Measurements from ENCODE around the gene CLP1. TPM values are rescaled to one million over a fixed set of nuclear protein-coding genes. Genes with fewer than 3 reads are reported as not detected.
A peak's percentile ranks its signal among the peaks of the same experiment; 100 is the strongest.

The CLP1 gene
- total and polyA plus RNA-seq, 10 of the 15 experiments (the other 5 are each of a cell fraction or from before 2014, with no cell fraction given), result 19.9 to 45.7 (median 27.8) TPM

GRCh38 chr11:57709802-57710367 lies 52.3 kb downstream of the CLP1 start (continued):
- no peak for TF ChIP-seq POLR2AphosphoS5 (IDR thresholded peaks at IDR 0.05; ENCODE audit: low read length)
- TF ChIP-seq, protein P1, sequence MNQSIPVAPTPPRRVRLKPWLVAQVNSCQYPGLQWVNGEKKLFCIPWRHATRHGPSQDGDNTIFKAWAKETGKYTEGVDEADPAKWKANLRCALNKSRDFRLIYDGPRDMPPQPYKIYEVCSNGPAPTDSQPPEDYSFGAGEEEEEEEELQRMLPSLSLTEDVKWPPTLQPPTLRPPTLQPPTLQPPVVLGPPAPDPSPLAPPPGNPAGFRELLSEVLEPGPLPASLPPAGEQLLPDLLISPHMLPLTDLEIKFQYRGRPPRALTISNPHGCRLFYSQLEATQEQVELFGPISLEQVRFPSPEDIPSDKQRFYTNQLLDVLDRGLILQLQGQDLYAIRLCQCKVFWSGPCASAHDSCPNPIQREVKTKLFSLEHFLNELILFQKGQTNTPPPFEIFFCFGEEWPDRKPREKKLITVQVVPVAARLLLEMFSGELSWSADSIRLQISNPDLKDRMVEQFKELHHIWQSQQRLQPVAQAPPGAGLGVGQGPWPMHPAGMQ (IDR thresholded peaks at IDR 0.05; ENCODE audit: borderline replicate concordance), result no peak
- no peak for TF ChIP-seq ZNF207 (IDR thresholded peaks at IDR 0.05; ENCODE audit: borderline replicate concordance)
- TF ChIP-seq JUND (IDR thresholded peaks at IDR 0.05; ENCODE audit: low read depth, low read length), result no peak
- TF ChIP-seq CREM (IDR thresholded peaks at IDR 0.05; ENCODE audit: low read depth), result no peak

MicroRNAs encoded within 50 kb of the gene (microRNA counts, 767-probe panel; counts per million panel counts)
- microRNA hsa-miR-130a-3p, result 2,083 counts per million, percentile 77 among the panel's probes with 10 or more counts

Small RNA genes within 50 kb of the gene (microRNA-seq; reads per million reads assigned to microRNA genes)
- 617 reads per million, percentile 86 among the genes with 10 or more reads in this experiment for gene MIR130A

Small RNA genes within 50 kb of the gene (small RNA-seq; reads per million reads assigned to genes)
- 32.4 reads per million, percentile 98 among the genes with 10 or more reads in this experiment for gene MIR130A

Other genes starting within 250 kb of the CLP1 start
Only the 7 nearest of the 14 such genes appear.
- gene UBE2L6, start 90.1 kb upstream of the CLP1 start, total RNA-seq (2014; rRNA removed), result 143 and 146 TPM in 2 replicates
- 114 and 115 TPM in 2 replicates for gene UBE2L6, start 90.1 kb upstream of the CLP1 start, total RNA-seq (2014; rRNA removed; fragmentation: Illumina TruSeq; extraction: Trizol)
- 128 and 142 TPM in 2 replicates for gene UBE2L6, start 90.1 kb upstream of the CLP1 start, total RNA-seq (2021)
- 142 and 211 TPM in 2 replicates for gene UBE2L6, start 90.1 kb upstream of the CLP1 start, polyA plus RNA-seq (2011; rRNA removed)
- gene UBE2L6, start 90.1 kb upstream of the CLP1 start, polyA plus RNA-seq (2014; fragmentation: Illumina TruSeq; extraction: Trizol), result 166 and 179 TPM in 2 replicates
- 100 to 1,000 TPM; 262 to 295 TPM for gene UBE2L6, start 90.1 kb upstream of the CLP1 start, polyA plus RNA-seq (2014; fragmentation: Nextera tagmentation; extraction: Ambion mirVana)
- gene UBE2L6, start 90.1 kb upstream of the CLP1 start, polyA plus RNA-seq (2014; rRNA removed), result 161 and 177 TPM in 2 replicates
- 100 to 1,000 TPM; 156 to 170 TPM for gene UBE2L6, start 90.1 kb upstream of the CLP1 start, polyA plus RNA-seq (2016; fragmentation: Nextera tagmentation; extraction: Ambion mirVana)
- not detected in 2 replicates for gene SERPING1, start 60.1 kb upstream of the CLP1 start, total RNA-seq (2014; rRNA removed)
- not detected in 2 replicates for gene SERPING1, start 60.1 kb upstream of the CLP1 start, total RNA-seq (2014; rRNA removed; fragmentation: Illumina TruSeq; extraction: Trizol)
- gene SERPING1, start 60.1 kb upstream of the CLP1 start, total RNA-seq (2021), result 1.3 and 1.4 TPM in 2 replicates
- not detected in 2 replicates for gene SERPING1, start 60.1 kb upstream of the CLP1 start, polyA plus RNA-seq (2011; rRNA removed)
- gene SERPING1, start 60.1 kb upstream of the CLP1 start, polyA plus RNA-seq (2014; fragmentation: Illumina TruSeq; extraction: Trizol), result not detected in 2 replicates
- not detected for gene SERPING1, start 60.1 kb upstream of the CLP1 start, polyA plus RNA-seq (2014; fragmentation: Nextera tagmentation; extraction: Ambion mirVana)
- gene SERPING1, start 60.1 kb upstream of the CLP1 start, polyA plus RNA-seq (2014; rRNA removed), result not detected in 2 replicates
- under 1 TPM in 1 of 2 experiments, not detected in 1; 0.24 TPM for gene SERPING1, start 60.1 kb upstream of the CLP1 start, polyA plus RNA-seq (2016; fragmentation: Nextera tagmentation; extraction: Ambion mirVana)
- 0.05 TPM in 1 of 2 replicates, not detected in the other for gene YPEL4, start 7.8 kb upstream of the CLP1 start, total RNA-seq (2014; rRNA removed)
- 0.09 TPM in 1 of 2 replicates, not detected in the other for gene YPEL4, start 7.8 kb upstream of the CLP1 start, total RNA-seq (2014; rRNA removed; fragmentation: Illumina TruSeq; extraction: Trizol)
- gene YPEL4, start 7.8 kb upstream of the CLP1 start, total RNA-seq (2021), result 0.13 TPM in 1 of 2 replicates, not detected in the other
- gene YPEL4, start 7.8 kb upstream of the CLP1 start, polyA plus RNA-seq (2011; rRNA removed), result 0.26 and 0.39 TPM in 2 replicates
- gene YPEL4, start 7.8 kb upstream of the CLP1 start, polyA plus RNA-seq (2014; fragmentation: Illumina TruSeq; extraction: Trizol), result not detected in 2 replicates
- gene YPEL4, start 7.8 kb upstream of the CLP1 start, polyA plus RNA-seq (2014; fragmentation: Nextera tagmentation; extraction: Ambion mirVana), result not detected
- 0.50 TPM in 1 of 2 replicates, not detected in the other for gene YPEL4, start 7.8 kb upstream of the CLP1 start, polyA plus RNA-seq (2014; rRNA removed)
- gene YPEL4, start 7.8 kb upstream of the CLP1 start, polyA plus RNA-seq (2016; fragmentation: Nextera tagmentation; extraction: Ambion mirVana), result under 1 TPM; 0.07 to 0.10 TPM
- gene ZDHHC5, start 10.4 kb downstream of the CLP1 start, total RNA-seq (2014; rRNA removed), result 29.1 and 34.1 TPM in 2 replicates
- 34.3 and 36.8 TPM in 2 replicates for gene ZDHHC5, start 10.4 kb downstream of the CLP1 start, total RNA-seq (2014; rRNA removed; fragmentation: Illumina TruSeq; extraction: Trizol)
- 59.9 and 61.3 TPM in 2 replicates for gene ZDHHC5, start 10.4 kb downstream of the CLP1 start, total RNA-seq (2021)
- gene ZDHHC5, start 10.4 kb downstream of the CLP1 start, polyA plus RNA-seq (2011; rRNA removed), result 33.9 and 46.7 TPM in 2 replicates
- 49.8 and 57.4 TPM in 2 replicates for gene ZDHHC5, start 10.4 kb downstream of the CLP1 start, polyA plus RNA-seq (2014; fragmentation: Illumina TruSeq; extraction: Trizol)
- 1 to 10 TPM; 3.9 to 7.3 TPM for gene ZDHHC5, start 10.4 kb downstream of the CLP1 start, polyA plus RNA-seq (2014; fragmentation: Nextera tagmentation; extraction: Ambion mirVana)
- gene ZDHHC5, start 10.4 kb downstream of the CLP1 start, polyA plus RNA-seq (2014; rRNA removed), result 48.5 and 54.4 TPM in 2 replicates
- 10 to 100 TPM; 36.6 to 38.4 TPM for gene ZDHHC5, start 10.4 kb downstream of the CLP1 start, polyA plus RNA-seq (2016; fragmentation: Nextera tagmentation; extraction: Ambion mirVana)
- 16.7 and 17.5 TPM in 2 replicates for gene MED19, start 54.5 kb downstream of the CLP1 start, total RNA-seq (2014; rRNA removed)
- 13.7 and 13.9 TPM in 2 replicates for gene MED19, start 54.5 kb downstream of the CLP1 start, total RNA-seq (2014; rRNA removed; fragmentation: Illumina TruSeq; extraction: Trizol)
- 12.5 and 14.1 TPM in 2 replicates for gene MED19, start 54.5 kb downstream of the CLP1 start, total RNA-seq (2021)
- gene MED19, start 54.5 kb downstream of the CLP1 start, polyA plus RNA-seq (2011; rRNA removed), result 16.0 and 20.1 TPM in 2 replicates
- gene MED19, start 54.5 kb downstream of the CLP1 start, polyA plus RNA-seq (2014; fragmentation: Illumina TruSeq; extraction: Trizol), result 15.7 and 17.1 TPM in 2 replicates
- 1 to 10 TPM; 4.9 to 9.8 TPM for gene MED19, start 54.5 kb downstream of the CLP1 start, polyA plus RNA-seq (2014; fragmentation: Nextera tagmentation; extraction: Ambion mirVana)
- 17.0 and 21.3 TPM in 2 replicates for gene MED19, start 54.5 kb downstream of the CLP1 start, polyA plus RNA-seq (2014; rRNA removed)
- 10 to 100 TPM; 25.6 to 28.2 TPM for gene MED19, start 54.5 kb downstream of the CLP1 start, polyA plus RNA-seq (2016; fragmentation: Nextera tagmentation; extraction: Ambion mirVana)
- gene TMX2, start 54.8 kb downstream of the CLP1 start, total RNA-seq (2014; rRNA removed), result 84.2 and 90.4 TPM in 2 replicates
- gene TMX2, start 54.8 kb downstream of the CLP1 start, total RNA-seq (2014; rRNA removed; fragmentation: Illumina TruSeq; extraction: Trizol), result 73.1 and 74.9 TPM in 2 replicates
- 59.3 and 64.3 TPM in 2 replicates for gene TMX2, start 54.8 kb downstream of the CLP1 start, total RNA-seq (2021)
- gene TMX2, start 54.8 kb downstream of the CLP1 start, polyA plus RNA-seq (2011; rRNA removed), result 74.1 and 90.1 TPM in 2 replicates
- 93.2 and 102 TPM in 2 replicates for gene TMX2, start 54.8 kb downstream of the CLP1 start, polyA plus RNA-seq (2014; fragmentation: Illumina TruSeq; extraction: Trizol)
- gene TMX2, start 54.8 kb downstream of the CLP1 start, polyA plus RNA-seq (2014; fragmentation: Nextera tagmentation; extraction: Ambion mirVana), result 100 to 1,000 TPM; 107 to 128 TPM
- gene TMX2, start 54.8 kb downstream of the CLP1 start, polyA plus RNA-seq (2014; rRNA removed), result 66.4 and 82.7 TPM in 2 replicates
- gene TMX2, start 54.8 kb downstream of the CLP1 start, polyA plus RNA-seq (2016; fragmentation: Nextera tagmentation; extraction: Ambion mirVana), result 100 to 1,000 TPM; 124 to 134 TPM
- gene SELENOH, start 83.7 kb downstream of the CLP1 start, total RNA-seq (2014; rRNA removed), result 223 and 232 TPM in 2 replicates
- gene SELENOH, start 83.7 kb downstream of the CLP1 start, total RNA-seq (2014; rRNA removed; fragmentation: Illumina TruSeq; extraction: Trizol), result 74.4 and 86.2 TPM in 2 replicates
- gene SELENOH, start 83.7 kb downstream of the CLP1 start, total RNA-seq (2021), result 261 and 269 TPM in 2 replicates
- gene SELENOH, start 83.7 kb downstream of the CLP1 start, polyA plus RNA-seq (2011; rRNA removed), result 169 and 210 TPM in 2 replicates
- 25.7 and 39.3 TPM in 2 replicates for gene SELENOH, start 83.7 kb downstream of the CLP1 start, polyA plus RNA-seq (2014; fragmentation: Illumina TruSeq; extraction: Trizol)
- 100 to 1,000 TPM in 1 of 2 experiments, 10 to 100 TPM in 1; 20.3 to 101 TPM for gene SELENOH, start 83.7 kb downstream of the CLP1 start, polyA plus RNA-seq (2014; fragmentation: Nextera tagmentation; extraction: Ambion mirVana)
- gene SELENOH, start 83.7 kb downstream of the CLP1 start, polyA plus RNA-seq (2014; rRNA removed), result 277 and 283 TPM in 2 replicates
- gene SELENOH, start 83.7 kb downstream of the CLP1 start, polyA plus RNA-seq (2016; fragmentation: Nextera tagmentation; extraction: Ambion mirVana), result 100 to 1,000 TPM; 454 to 458 TPM